Transverse colon (tissue), 4 donors: ENCODE measurements around the gene VPS8. TPM values are rescaled to one million over a fixed set of nuclear protein-coding genes. Genes with fewer than 3 reads are reported as not detected.
A peak's percentile ranks its signal among the peaks of the same experiment; 100 is the strongest.

ENCODE experiments used
- DNase-seq: peaks from one replicate; pipeline ENCODE4 v3.0.0-alpha.2; 2019
- H3K27ac ChIP-seq, 4 donors: fragments of 200-600 bp; sonication (generic); 2 replicates each; pipeline ENCODE4 v1.5.1; 2016 to 2018; ENCODE audit warnings: inconsistent platforms in 4 of 4
- H3K27me3 ChIP-seq: fragments of 200-600 bp; sonication (generic); 2 replicates; pipeline ENCODE4 v1.5.1; 2017; ENCODE audit warnings: inconsistent platforms
- H3K36me3 ChIP-seq, 4 donors: fragments of 200-600 bp; sonication (generic); 2 replicates each; pipeline ENCODE4 v1.5.1; 2017 to 2019; ENCODE audit warnings: inconsistent platforms in 4 of 4
- H3K4me1 ChIP-seq, 4 donors: fragments of 200-600 bp; sonication (generic); 2 replicates each; pipeline ENCODE4 v1.5.1; 2017 to 2020; ENCODE audit warnings: inconsistent platforms in 4 of 4
- H3K4me3 ChIP-seq, 4 donors: fragments of 200-600 bp; sonication (generic); 1 replicate in 1 of 4; 2 replicates in 3 of 4; pipeline versions ENCODE4 v1.5.1 to v1.6.1; 2017 to 2019; ENCODE audit warnings: inconsistent platforms in 4 of 4
- H3K9me3 ChIP-seq, 2 donors: fragments of 200-600 bp; sonication (generic); 2 replicates each; pipeline ENCODE4 v1.5.1; 2017 to 2019; ENCODE audit warnings: inconsistent platforms in 2 of 2
- CTCF ChIP-seq, 5 experiments: fragments of 200-600 bp in 3 of 5; fragments of 450-650 bp in 2 of 5; sonication (generic) in 3 of 5; IDR thresholded peaks; 1 replicate in 2 of 5; 2 replicates in 3 of 5; pipeline ENCODE4 v1.5.1; 2016 to 2017; ENCODE audit warnings: antibody characterized with exemption in 5 of 5, inconsistent platforms in 3 of 5, mild to moderate bottlenecking in 2 of 5, moderate library complexity in 1 of 5
- EP300 ChIP-seq: sonication (generic); formaldehyde crosslinking; IDR thresholded peaks from one replicate; pipeline ENCODE4 v1.6.1; 2017; ENCODE audit warnings: antibody characterized with exemption, low read depth
- POLR2A ChIP-seq: fragments of 450-650 bp; IDR thresholded peaks from one replicate; pipeline ENCODE4 v1.6.1; 2016; ENCODE audit warnings: antibody characterized with exemption, mild to moderate bottlenecking, moderate library complexity
- POLR2AphosphoS5 ChIP-seq, 3 donors: sonication (generic); formaldehyde crosslinking; IDR thresholded peaks; one replicate each; pipeline ENCODE4 v1.6.1; 2016; ENCODE audit warnings: antibody characterized with exemption in 3 of 3
- WGBS, 2 donors: methylation state at CpG; one replicate each; pipeline ENCODE4 v1.1.5; 2018; ENCODE audit warnings: low coverage in 1 of 2; 5-methylcytosine and 5-hydroxymethylcytosine counted together
- in situ Hi-C, 4 donors: fragments of 200-750 bp; cut with MboI; loops; one replicate each; pipeline versions ENCODE4 v1.15.0 to v1.15.1; 2017; ENCODE audit warnings: low sequenced_read_pairs in 3 of 4, low pct_ligation_motif_present in 1 of 4, low pct_unique_long_range_greater_than_20kb in 1 of 4
- intact Hi-C: fragments of 100-400 bp; cut with DNase I; formaldehyde crosslinking; loops from one replicate; pipeline ENCODE4 v1.15.1; 2023; ENCODE audit warnings: low total_unique reads
- total RNA-seq, 4 donors: library from RNA; depleted of rRNA; stranded (reverse); fragments of >200 nt; gene quantifications; one replicate each; pipeline ENCODE4 v1.1.0, GENCODE V29; 2016

VPS8 gene
- 100 to 1,000 TPM in 1 of 4 donors, 10 to 100 TPM in 3; 35.8 to 115 (median 70.3) TPM for total RNA-seq

GRCh38 chr3:184811999-184812661, at the start of gene VPS8:
VPS8 (plus strand) TSS chr3:184812166; CDS start chr3:184824633, 12,467 bp downstream.
- in situ Hi-C loops: no loop called here
- peak; percentile 97 for DNase-seq
- H3K4me3 ChIP-seq: peak within 1 kb of the TSS; percentile 65 to 88 (median 78)
- H3K27me3 ChIP-seq: no peaks in the 10 kb centered on the region
- WGBS, 2 donors: 0% methylated on average over 3 to 49 of the region's 50 CpGs
- H3K27ac ChIP-seq: peak within 1 kb of the TSS; percentile 84 to 92 (median 88)
- H3K36me3 ChIP-seq: no peaks in the 10 kb centered on the region
- peak; percentile 82 to 94 (median 90) for TF ChIP-seq POLR2AphosphoS5 (IDR thresholded peaks at IDR 0.05)
- peak; percentile 86 for TF ChIP-seq POLR2A
- TF ChIP-seq EP300: no peak
- peak; percentile 63 to 84 (median 73) for TF ChIP-seq CTCF (IDR thresholded peaks at IDR 0.05)
- peaks cover 6 to 23% (median 10%) of the 10 kb centered on the region in 4 donors for H3K4me1 ChIP-seq
- no peaks in the 10 kb centered on the region for H3K9me3 ChIP-seq
- intact Hi-C loops: no loop called here

GRCh38 chr3:184764191-184764590, 47.8 kb upstream of the VPS8 start:
- Histone ChIP-seq H3K36me3 (no peaks in the 10 kb centered on the region), H3K27ac (no peak overlapping the region), H3K4me1 (peaks cover 0 to 13% (median 0%) of the 10 kb centered on the region in 4 donors), H3K9me3 (no peaks in the 10 kb centered on the region), H3K4me3 (no peak overlapping the region), H3K27me3 (no peaks in the 10 kb centered on the region)
- in situ Hi-C loops (no loop called here), intact Hi-C loops (no loop called here)
- TF ChIP-seq POLR2AphosphoS5 (IDR thresholded peaks at IDR 0.05): no peak
- no peak for TF ChIP-seq CTCF (IDR thresholded peaks at IDR 0.05)
- no peak for TF ChIP-seq EP300
- no peak for TF ChIP-seq POLR2A
- 86 to 100% methylated on average over 1 to 4 of the region's 4 CpGs for WGBS, 2 donors
- no peak for DNase-seq

GRCh38 chr3:184765047-184765729, 46.8 kb upstream of the VPS8 start:
- H3K9me3 ChIP-seq: no peaks in the 10 kb centered on the region
- H3K36me3 ChIP-seq: no peaks in the 10 kb centered on the region
- intact Hi-C loops: no loop called here
- peaks cover 0 to 13% (median 0%) of the 10 kb centered on the region in 4 donors for H3K4me1 ChIP-seq
- no peak for DNase-seq
- H3K27ac ChIP-seq: no peak overlapping the region
- H3K4me3 ChIP-seq: no peak overlapping the region
- H3K27me3 ChIP-seq: no peaks in the 10 kb centered on the region
- in situ Hi-C loops: no loop called here
- TF ChIP-seq CTCF (IDR thresholded peaks at IDR 0.05): no peak
- TF ChIP-seq POLR2AphosphoS5 (IDR thresholded peaks at IDR 0.05): no peak
- no peak for TF ChIP-seq POLR2A
- TF ChIP-seq EP300: no peak
- 43 to 44% methylated on average over 3 to 10 of the region's 10 CpGs for WGBS, 2 donors

GRCh38 chr3:184765730-184766074, 46.3 kb upstream of the VPS8 start:
- Histone ChIP-seq H3K4me3 (no peak overlapping the region), H3K27ac (no peak overlapping the region), H3K4me1 (peaks cover 0 to 9% (median 0%) of the 10 kb centered on the region in 4 donors), H3K9me3 (no peaks in the 10 kb centered on the region), H3K36me3 (no peaks in the 10 kb centered on the region), H3K27me3 (no peaks in the 10 kb centered on the region)
- TF ChIP-seq CTCF (IDR thresholded peaks at IDR 0.05): no peak
- no peak for TF ChIP-seq EP300
- TF ChIP-seq POLR2AphosphoS5 (IDR thresholded peaks at IDR 0.05): no peak
- no peak for TF ChIP-seq POLR2A
- DNase-seq: peak; percentile 21
- intact Hi-C loops: no loop called here
- in situ Hi-C loops: no loop called here
- WGBS, 2 donors: 30 to 47% methylated on average over 5 to 7 of the region's 7 CpGs
